ENCODE measurements around the gene TRAPPC4.
"Not testable (repeated sequence)": the region's sequence is repeated elsewhere in the genome, so short reads cannot be mapped to it uniquely, and the experiment has no call there.

The TRAPPC4 gene

DNA sequence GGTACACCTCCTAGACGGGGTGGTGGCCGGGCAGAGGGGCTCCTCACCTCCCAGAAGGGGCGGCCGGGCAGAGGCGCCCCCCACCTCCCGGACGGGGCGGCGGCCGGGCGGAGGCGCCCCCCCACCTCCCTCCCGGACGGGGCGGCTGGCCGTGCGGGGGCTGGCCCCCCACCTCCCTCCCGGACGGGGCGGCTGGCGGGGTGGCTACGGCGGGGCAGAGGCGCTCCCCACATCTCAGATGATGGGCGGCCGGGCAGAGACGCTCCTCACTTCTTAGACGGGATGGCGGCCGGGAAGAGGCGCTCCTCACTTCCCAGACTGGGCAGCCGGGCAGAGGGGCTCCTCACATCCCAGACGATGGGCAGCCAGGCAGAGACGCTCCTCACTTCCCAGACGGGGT is 40.6 kb downstream of the TRAPPC4 start:
- not testable (repeated sequence) for DNase-seq (ENCODE audit: low read depth, low spot score); H3K27ac ChIP-seq

DNA sequence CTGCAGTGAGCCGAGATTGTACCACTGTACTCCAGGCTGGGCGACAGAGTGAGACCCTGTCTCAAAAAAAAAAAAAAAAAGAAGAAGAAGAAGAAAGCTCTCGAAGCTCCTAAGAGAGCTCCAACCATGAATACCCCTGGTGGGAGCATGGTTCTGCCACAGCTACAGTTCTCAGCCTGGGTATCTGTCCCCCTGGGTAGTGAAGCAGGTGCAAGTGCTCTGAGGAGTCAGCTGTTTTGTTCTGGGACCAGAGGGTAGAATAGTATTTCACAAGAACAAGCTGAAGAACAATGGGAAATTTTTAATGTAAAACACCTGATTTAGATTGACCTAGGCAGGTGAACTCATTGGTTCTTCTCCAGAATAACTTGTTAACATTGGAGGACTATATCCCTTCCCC is 42.7 kb downstream of the TRAPPC4 start:
- no peak for DNase-seq (ENCODE audit: low read depth, low spot score)
- H3K27ac ChIP-seq, result no peak overlapping the region

DNA sequence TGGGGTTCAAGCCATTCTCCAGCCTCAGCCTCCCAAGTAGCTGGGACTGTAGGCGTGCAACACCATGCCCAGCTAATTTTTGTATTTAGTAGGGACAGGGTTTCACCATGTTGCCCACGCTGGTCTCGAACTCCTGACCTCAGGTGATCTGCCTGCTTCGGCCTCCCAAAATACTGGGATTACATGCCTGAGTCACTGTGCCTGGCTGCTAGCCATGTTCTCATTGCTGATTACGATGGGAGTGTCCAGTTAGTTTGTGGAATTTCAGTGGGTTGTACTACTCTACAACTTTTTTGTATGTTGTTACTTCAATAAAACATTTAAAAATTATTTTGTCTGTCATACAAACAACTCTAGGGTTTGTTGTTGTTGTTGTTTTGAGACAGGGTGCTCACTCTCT is 44.2 kb downstream of the TRAPPC4 start:
- DNase-seq (ENCODE audit: low read depth, low spot score), result no peak
- no peak overlapping the region for H3K27ac ChIP-seq

DNA sequence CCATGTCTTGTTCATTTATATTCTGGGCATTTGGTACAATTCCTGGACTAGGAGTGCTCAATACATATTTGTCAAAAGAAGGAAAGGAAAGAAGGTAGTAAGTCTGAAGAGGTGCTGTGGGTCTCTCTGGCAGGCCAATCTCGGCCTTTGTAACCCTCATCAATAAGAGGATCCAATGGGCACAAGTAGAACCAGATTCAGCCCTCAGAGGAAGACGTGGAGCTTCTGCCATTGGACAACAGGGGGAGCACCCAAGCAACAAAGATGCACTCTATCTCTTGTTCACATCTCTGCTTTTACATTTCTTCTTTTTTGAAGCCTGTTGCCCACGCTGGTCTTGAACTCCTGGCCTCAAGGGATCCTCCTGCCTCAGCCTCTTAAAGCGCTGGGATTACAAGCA is 46.8 kb downstream of the TRAPPC4 start:
- no peak for DNase-seq (ENCODE audit: low read depth, low spot score)
- no peak overlapping the region for H3K27ac ChIP-seq

DNA sequence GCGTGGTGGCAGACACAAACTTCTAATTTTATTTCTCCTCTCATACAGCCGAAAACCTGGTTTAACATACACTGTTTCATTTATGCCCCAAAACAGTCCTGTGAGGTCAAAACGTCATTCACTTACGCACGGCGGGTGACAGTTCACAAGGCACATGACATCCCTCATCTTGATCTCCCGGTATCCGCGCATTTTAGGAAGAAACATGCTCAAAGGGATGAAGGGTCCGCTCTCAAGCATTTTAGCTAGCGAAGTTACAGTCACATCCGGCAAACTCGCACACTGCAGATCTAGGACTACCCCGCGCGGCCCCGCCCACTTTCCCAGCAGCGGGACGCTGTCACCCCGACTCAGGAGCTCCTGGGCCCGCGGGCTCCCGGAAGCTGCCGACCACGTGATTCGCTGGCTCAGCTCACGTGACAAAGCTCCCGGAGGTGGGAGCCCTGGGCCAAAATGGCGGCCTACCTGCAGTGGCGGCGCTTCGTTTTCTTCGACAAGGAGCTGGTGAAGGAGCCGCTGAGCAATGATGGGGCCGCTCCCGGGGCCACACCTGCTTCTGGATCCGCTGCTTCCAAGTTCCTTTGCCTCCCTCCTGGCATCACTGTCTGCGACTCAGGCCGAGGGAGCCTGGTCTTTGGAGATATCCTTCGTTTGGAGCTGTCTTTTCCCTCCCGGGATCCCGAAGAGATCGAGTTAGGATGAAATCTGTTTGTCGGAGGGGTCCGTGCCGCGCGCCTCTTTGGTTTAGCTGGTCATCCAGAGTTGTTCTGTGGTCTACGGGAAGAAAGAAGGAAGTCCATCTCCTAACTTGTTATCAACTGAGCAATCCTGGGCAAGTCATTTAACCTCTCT is 49.0 kb downstream of the TRAPPC4 start, which contains the start of gene VPS11:
Gene VPS11, plus strand, starts transcription at position 448 of the 852 bp plus-strand sequence. Its CDS starts 6 bp downstream, at position 454.
- peak; percentile 75 for DNase-seq (ENCODE audit: low read depth, low spot score)
- peak within 1 kb of the TSS; percentile 82 for H3K27ac ChIP-seq
